Progenitor cell of endocrine pancreas (in vitro differentiated cells): Measurements from ENCODE around the gene ZFTA. TPM values are rescaled to one million over a fixed set of nuclear protein-coding genes. Genes with fewer than 3 reads are reported as not detected.
A peak's percentile ranks its signal among the peaks of the same experiment; 100 is the strongest.

Experiments used
- DNase-seq: peaks from one replicate; pipeline ENCODE4 v3.0.0; 2021; ENCODE audit warnings: low spot score; ENCODE audit not compliant: unreplicated experiment
- H3K27ac Mint-ChIP-seq: 2 replicates; pipeline ENCODE4 v1.8.0; 2021; ENCODE audit warnings: mild to moderate bottlenecking, moderate library complexity, mixed read lengths
- H3K27me3 Mint-ChIP-seq: 2 replicates; pipeline ENCODE4 v1.8.0; 2021; ENCODE audit warnings: mixed read lengths
- H3K36me3 Mint-ChIP-seq: 2 replicates; pipeline ENCODE4 v1.8.0; 2022; ENCODE audit warnings: mixed read lengths; ENCODE audit not compliant: insufficient read depth
- H3K4me1 Mint-ChIP-seq: 2 replicates; pipeline ENCODE4 v1.8.0; 2021; ENCODE audit warnings: low read depth, mixed read lengths
- H3K4me3 Mint-ChIP-seq: 2 replicates; pipeline ENCODE4 v1.8.0; 2021; ENCODE audit warnings: low read depth, mild to moderate bottlenecking, moderate library complexity, mixed read lengths
- H3K9me3 Mint-ChIP-seq: 2 replicates; pipeline ENCODE4 v1.8.0; 2021; ENCODE audit warnings: low read depth, mixed read lengths
- total RNA-seq: library from RNA; stranded (reverse); gene quantifications from 2 replicates; pipeline ENCODE4 v1.2.1, GENCODE V29; 2021
- TF ChIP-seq, protein P1 (sequence below): fragments of 200-600 bp; sonication (generic); IDR thresholded peaks from one replicate; pipeline ENCODE4 v1.5.0; 2021; ENCODE audit warnings: antibody characterized with exemption, mild to moderate bottlenecking; ENCODE audit not compliant: unreplicated experiment

ZFTA gene
- total RNA-seq, 1 donor from 2014 or later = 46.8 TPM

DNA sequence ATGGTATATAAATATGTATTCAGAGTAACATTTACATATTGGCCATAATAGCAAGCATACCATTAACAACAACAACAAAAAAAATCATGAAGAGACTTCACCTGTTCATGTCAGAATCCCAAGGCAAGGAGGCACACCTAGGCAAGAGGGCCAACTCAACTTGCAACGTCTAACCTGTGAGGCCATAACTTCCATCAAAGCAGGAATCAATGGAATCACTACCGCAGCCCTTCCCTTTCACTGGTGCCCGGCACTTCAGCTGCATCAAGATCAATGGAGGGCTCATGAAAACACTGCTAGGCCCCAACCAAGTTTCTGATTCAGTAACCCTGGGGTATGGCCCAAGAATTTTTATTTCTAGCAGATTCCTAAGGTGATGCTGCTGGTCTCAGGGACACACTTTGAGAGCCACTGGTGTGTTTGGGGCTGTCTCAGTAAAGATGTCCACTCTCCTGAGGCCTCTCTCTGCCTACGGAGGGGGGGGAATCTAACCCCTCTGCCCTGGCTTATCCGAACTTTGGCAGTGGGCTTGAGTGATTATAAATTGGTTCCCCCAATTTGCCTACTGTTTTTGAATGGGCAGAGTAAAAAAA lies 8.0 kb downstream of the ZFTA start:
- Mint-ChIP-seq H3K27ac (no peak overlapping the region), H3K9me3 (no peaks in the 10 kb centered on the region), H3K36me3 (peaks cover 25% of the 10 kb centered on the region), H3K27me3 (peaks cover 3% of the 10 kb centered on the region), H3K4me3 (no peak overlapping the region), H3K4me1 (peaks cover 6% of the 10 kb centered on the region)
- TF ChIP-seq, protein P1, sequence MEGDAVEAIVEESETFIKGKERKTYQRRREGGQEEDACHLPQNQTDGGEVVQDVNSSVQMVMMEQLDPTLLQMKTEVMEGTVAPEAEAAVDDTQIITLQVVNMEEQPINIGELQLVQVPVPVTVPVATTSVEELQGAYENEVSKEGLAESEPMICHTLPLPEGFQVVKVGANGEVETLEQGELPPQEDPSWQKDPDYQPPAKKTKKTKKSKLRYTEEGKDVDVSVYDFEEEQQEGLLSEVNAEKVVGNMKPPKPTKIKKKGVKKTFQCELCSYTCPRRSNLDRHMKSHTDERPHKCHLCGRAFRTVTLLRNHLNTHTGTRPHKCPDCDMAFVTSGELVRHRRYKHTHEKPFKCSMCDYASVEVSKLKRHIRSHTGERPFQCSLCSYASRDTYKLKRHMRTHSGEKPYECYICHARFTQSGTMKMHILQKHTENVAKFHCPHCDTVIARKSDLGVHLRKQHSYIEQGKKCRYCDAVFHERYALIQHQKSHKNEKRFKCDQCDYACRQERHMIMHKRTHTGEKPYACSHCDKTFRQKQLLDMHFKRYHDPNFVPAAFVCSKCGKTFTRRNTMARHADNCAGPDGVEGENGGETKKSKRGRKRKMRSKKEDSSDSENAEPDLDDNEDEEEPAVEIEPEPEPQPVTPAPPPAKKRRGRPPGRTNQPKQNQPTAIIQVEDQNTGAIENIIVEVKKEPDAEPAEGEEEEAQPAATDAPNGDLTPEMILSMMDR = no peak
- no peak for DNase-seq

DNA sequence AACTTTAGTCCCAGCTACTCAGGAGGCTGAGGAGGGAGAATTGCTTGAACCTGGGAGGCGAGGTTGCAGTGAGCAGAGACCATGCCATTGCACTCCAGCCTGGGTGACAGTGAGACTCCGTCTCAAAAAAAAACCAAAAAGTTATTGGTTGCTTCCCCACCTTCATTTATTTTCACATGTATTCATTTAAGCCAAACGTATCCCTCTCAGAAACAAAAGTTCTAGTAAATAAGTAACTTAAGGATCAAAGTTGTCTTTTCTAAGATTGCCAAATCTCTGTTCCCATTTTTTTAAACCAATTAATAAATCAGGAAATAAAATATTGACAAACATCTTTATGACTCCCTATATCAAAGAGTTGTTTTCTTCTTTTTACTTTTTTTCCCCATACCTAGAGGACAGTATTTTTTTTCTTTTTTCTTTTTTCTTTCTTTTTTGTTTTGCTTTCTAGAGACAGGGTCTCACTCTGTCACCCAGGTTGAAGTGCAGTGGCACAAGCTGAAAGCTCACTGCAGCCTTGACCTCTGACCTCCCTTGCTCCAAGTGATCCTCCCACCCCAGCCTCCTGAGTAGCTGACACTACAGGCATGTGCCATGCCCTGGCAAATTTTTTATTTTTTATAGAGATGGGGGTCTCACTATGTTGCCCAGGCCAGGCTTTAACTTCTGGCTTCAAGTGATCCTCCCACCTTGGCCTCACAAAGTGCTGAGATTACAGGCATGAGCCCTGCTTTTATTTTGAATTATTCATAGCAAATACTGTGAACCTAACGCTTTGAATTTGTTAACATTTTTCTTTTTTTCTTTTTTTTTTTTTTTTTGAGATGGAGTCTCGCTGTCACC lies 11.4 kb downstream of the ZFTA start:
- Mint-ChIP-seq H3K4me3 (no peak overlapping the region), H3K4me1 (peaks cover 1% of the 10 kb centered on the region), H3K27ac (peak overlapping the region; percentile 29), H3K9me3 (no peaks in the 10 kb centered on the region), H3K27me3 (peaks cover 3% of the 10 kb centered on the region), H3K36me3 (peaks cover 28% of the 10 kb centered on the region)
- TF ChIP-seq, protein P1 = no peak
- no peak for DNase-seq

DNA sequence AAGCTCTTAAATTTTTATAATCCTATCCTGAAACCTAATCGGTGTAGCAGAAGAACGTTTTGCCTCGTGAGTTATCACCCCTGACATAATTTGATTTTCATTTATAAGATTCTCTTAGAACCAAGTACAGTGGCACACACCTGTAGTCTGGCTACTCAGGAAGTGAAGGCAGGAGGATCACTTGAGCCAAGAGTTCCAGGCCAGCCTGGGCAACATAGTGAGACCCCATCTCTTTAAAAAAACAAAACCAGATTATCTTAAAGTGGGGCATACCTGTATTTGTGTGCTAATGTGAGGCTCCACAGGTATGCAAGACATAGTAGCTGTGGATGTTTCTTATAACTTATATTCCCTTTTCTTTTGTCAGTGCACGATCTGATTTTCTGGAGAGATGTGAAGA lies 19.0 kb downstream of the ZFTA start:
- DNase-seq = no peak
- Mint-ChIP-seq H3K9me3 (no peaks in the 10 kb centered on the region), H3K27me3 (no peaks in the 10 kb centered on the region), H3K4me1 (peaks cover 7% of the 10 kb centered on the region), H3K36me3 (peaks cover 14% of the 10 kb centered on the region), H3K27ac (no peak overlapping the region), H3K4me3 (no peak overlapping the region)
- TF ChIP-seq, protein P1 = no peak

DNA sequence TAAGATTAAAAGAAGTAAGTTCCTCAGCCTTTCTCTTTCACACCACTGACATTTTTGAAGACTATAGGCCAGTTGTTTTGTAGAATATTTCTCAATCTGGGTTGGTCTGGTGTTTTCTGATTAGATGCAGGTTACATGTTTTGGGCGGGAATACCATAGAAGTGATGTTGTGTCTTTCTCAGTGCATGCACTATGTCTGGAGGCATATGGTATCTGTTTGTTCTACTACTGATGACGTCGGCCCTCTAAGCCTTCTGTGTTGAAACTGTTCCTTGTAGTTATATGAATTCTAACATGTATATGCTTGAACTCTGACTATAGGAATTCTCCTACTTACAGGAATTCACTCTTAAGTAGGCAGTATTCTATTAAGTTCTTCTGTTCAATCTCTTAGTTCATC lies 21.6 kb downstream of the ZFTA start:
- peak overlapping the region; percentile 65 for H3K27ac Mint-ChIP-seq
- no peaks in the 10 kb centered on the region for H3K27me3 Mint-ChIP-seq
- no peak overlapping the region for H3K4me3 Mint-ChIP-seq
- H3K9me3 Mint-ChIP-seq = no peaks in the 10 kb centered on the region
- H3K36me3 Mint-ChIP-seq = peaks cover 8% of the 10 kb centered on the region
- H3K4me1 Mint-ChIP-seq = peaks cover 7% of the 10 kb centered on the region
- TF ChIP-seq, protein P1 = no peak
- DNase-seq = no peak

DNA sequence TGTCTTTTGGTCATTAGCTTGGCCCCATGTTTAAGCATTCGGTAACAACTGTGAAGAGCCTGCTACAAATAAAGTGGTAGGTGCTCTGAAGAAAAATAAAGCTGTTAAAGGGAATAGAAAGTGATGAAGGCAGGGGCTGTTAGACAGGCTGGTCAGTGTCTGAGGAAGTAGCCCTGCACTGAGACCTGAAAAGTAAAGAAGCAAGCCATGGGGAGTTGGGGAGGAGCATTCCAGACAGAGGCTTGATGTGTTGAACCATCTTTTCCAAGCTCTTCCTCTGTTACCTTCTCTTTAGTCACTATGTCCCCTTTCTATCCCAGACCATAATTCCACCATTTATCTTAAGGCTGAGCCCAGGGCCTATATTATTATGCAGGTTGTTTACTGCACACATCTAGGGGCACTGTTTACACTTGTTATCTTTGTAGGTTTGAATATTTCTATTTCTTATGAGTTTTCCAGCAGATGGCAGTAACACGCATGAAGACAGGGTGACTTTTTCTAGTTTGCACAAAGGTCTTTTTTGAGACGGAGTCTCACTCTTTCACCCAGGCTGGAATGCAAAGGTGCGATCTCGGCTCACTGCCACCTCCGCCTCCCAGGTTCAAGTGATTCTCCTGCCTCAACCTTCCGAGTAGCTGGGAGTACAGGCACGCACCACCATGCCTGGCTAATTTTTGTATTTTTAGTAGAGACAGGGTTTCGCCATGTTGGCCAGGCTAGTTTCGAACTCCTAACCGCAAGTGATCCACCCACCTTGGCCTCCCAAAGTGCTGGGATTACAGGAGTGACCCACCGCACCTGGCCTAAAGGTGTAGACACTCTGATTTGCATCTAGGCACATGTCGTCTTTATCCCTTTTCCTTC lies 23.0 kb downstream of the ZFTA start:
- Mint-ChIP-seq H3K9me3 (no peaks in the 10 kb centered on the region), H3K27me3 (no peaks in the 10 kb centered on the region), H3K36me3 (peaks cover 2% of the 10 kb centered on the region), H3K4me1 (peaks cover 7% of the 10 kb centered on the region), H3K4me3 (no peak overlapping the region), H3K27ac (peak overlapping the region; percentile 56)
- TF ChIP-seq, protein P1 = no peak
- no peak for DNase-seq
